GM19351 (cell line): ENCODE results near the gene FHOD3.

Experiments
- ATAC-seq: cut with Tn5 transposase; IDR thresholded peaks from one replicate; pipeline ENCODE4 v1.9.1; 2021; ENCODE audit warnings: mild to moderate bottlenecking, moderate library complexity; ENCODE audit not compliant: unreplicated experiment

The FHOD3 gene

GRCh38 chr18:36724169-36724568 lies 426.7 kb downstream of the FHOD3 start:
- no peak for ATAC-seq

GRCh38 chr18:36724591-36725001 lies 427.1 kb downstream of the FHOD3 start:
- no peak for ATAC-seq

GRCh38 chr18:36728345-36728744 lies 430.8 kb downstream of the FHOD3 start:
- ATAC-seq: no peak

GRCh38 chr18:36729197-36729596 lies 431.7 kb downstream of the FHOD3 start:
- no peak for ATAC-seq

- ATAC-seq: no peak
These were observed 434.8 kb downstream of the FHOD3 start for GRCh38 chr18:36732264-36732663.

GRCh38 chr18:36733150-36733549 lies 435.6 kb downstream of the FHOD3 start:
- ATAC-seq: no peak

- ATAC-seq: no peak
These were observed 437.1 kb downstream of the FHOD3 start for GRCh38 chr18:36734596-36734995.

GRCh38 chr18:36735130-36735529 lies 437.6 kb downstream of the FHOD3 start:
- no peak for ATAC-seq

- no peak for ATAC-seq
These were observed 438.6 kb downstream of the FHOD3 start for GRCh38 chr18:36736094-36736493.

- no peak for ATAC-seq
These were observed 439.8 kb downstream of the FHOD3 start for GRCh38 chr18:36737316-36737715.

- no peak for ATAC-seq
These were observed 446.9 kb downstream of the FHOD3 start for GRCh38 chr18:36744261-36744876.

GRCh38 chr18:36745219-36745975 lies 447.9 kb downstream of the FHOD3 start:
- ATAC-seq: no peak

GRCh38 chr18:36752929-36753865 lies 455.7 kb downstream of the FHOD3 start:
- ATAC-seq: no peak

- no peak for ATAC-seq
These were observed 458.7 kb downstream of the FHOD3 start for GRCh38 chr18:36756242-36756641.

GRCh38 chr18:36757081-36757480 lies 459.6 kb downstream of the FHOD3 start:
- no peak for ATAC-seq

- ATAC-seq: no peak
These were observed 460.5 kb downstream of the FHOD3 start for GRCh38 chr18:36757991-36758390.

- no peak for ATAC-seq
These were observed 461.1 kb downstream of the FHOD3 start for GRCh38 chr18:36758623-36759022.

- no peak for ATAC-seq
These were observed 461.8 kb downstream of the FHOD3 start for GRCh38 chr18:36759167-36759776.

- no peak for ATAC-seq
These were observed 463.1 kb downstream of the FHOD3 start for GRCh38 chr18:36760598-36760997.

GRCh38 chr18:36761186-36761698 lies 463.7 kb downstream of the FHOD3 start:
- ATAC-seq: no peak

- no peak for ATAC-seq
These were observed 464.6 kb downstream of the FHOD3 start for GRCh38 chr18:36762074-36762473.
